Dedifferentiated amniotic fluid mesenchymal stem cell (primary cell): ENCODE data around the gene USP17L5.
"Not testable (repeated sequence)": the region's sequence is repeated elsewhere in the genome, so short reads cannot be mapped to it uniquely, and the experiment has no call there.

Experiments
- DNase-seq: peaks from one replicate; pipeline ENCODE4 v3.0.0-alpha.2; 2016; ENCODE audit errors: extremely low spot score

USP17L5 gene

GRCh38 chr4:9339103-9339502 lies at the start of gene USP17L5:
TSS of gene USP17L5 (plus strand) at chr4:9339403. CDS start at chr4:9339403, 0 bp downstream.
- not testable (repeated sequence) for DNase-seq

- not testable (repeated sequence) for DNase-seq
Measured at GRCh38 chr4:9324191-9324590, 15.0 kb upstream of the USP17L5 start.

GRCh38 chr4:9324865-9325264 lies 14.3 kb upstream of the USP17L5 start, which contains the start of gene USP17L24:
TSS of gene USP17L24 (plus strand) at chr4:9325165. CDS start at chr4:9325165, 0 bp downstream.
- DNase-seq = not testable (repeated sequence)

- not testable (repeated sequence) for DNase-seq
Measured at GRCh38 chr4:9329611-9330010, 9.6 kb upstream of the USP17L5 start, which contains the start of gene USP17L25. TSS of gene USP17L25 (plus strand) at chr4:9329911. CDS start at chr4:9329911, 0 bp downstream.

- DNase-seq = not testable (repeated sequence)
Measured at GRCh38 chr4:9334358-9334757, 4.8 kb upstream of the USP17L5 start, which contains the start of gene USP17L26. TSS of gene USP17L26 (plus strand) at chr4:9334658. CDS start at chr4:9334658, 0 bp downstream.

GRCh38 chr4:9343848-9344247 lies 4.6 kb downstream of the USP17L5 start, which contains the start of gene USP17L27:
TSS of gene USP17L27 (plus strand) at chr4:9344148. CDS start at chr4:9344148, 0 bp downstream.
- DNase-seq = not testable (repeated sequence)

- not testable (repeated sequence) for DNase-seq
Measured at GRCh38 chr4:9348593-9348992, 9.4 kb downstream of the USP17L5 start, which contains the start of gene USP17L28. TSS of gene USP17L28 (plus strand) at chr4:9348893. CDS start at chr4:9348893, 0 bp downstream.

- not testable (repeated sequence) for DNase-seq
Measured at GRCh38 chr4:9350866-9351265, 11.7 kb downstream of the USP17L5 start.

- not testable (repeated sequence) for DNase-seq
Measured at GRCh38 chr4:9353338-9353737, 14.1 kb downstream of the USP17L5 start, which contains the start of gene USP17L29. TSS of gene USP17L29 (plus strand) at chr4:9353638. CDS start at chr4:9353638, 0 bp downstream.

- not testable (repeated sequence) for DNase-seq
Measured at GRCh38 chr4:9362829-9363228, 23.6 kb downstream of the USP17L5 start, which contains the start of gene USP17L30. TSS of gene USP17L30 (plus strand) at chr4:9363129. CDS start at chr4:9363129, 0 bp downstream.

GRCh38 chr4:9379881-9380280 lies 40.7 kb downstream of the USP17L5 start:
- not testable (repeated sequence) for DNase-seq

- not testable (repeated sequence) for DNase-seq
Measured at GRCh38 chr4:9381012-9381534, 41.9 kb downstream of the USP17L5 start.

- no peak for DNase-seq
Measured at GRCh38 chr4:9384126-9384525, 44.9 kb downstream of the USP17L5 start.

- not testable (repeated sequence) for DNase-seq
Measured at GRCh38 chr4:9389001-9389400, 49.8 kb downstream of the USP17L5 start.
